Glutamatergic neuron (in vitro differentiated cells): Measurements from ENCODE around the gene ADA. TPM values are rescaled to one million over a fixed set of nuclear protein-coding genes. Genes with fewer than 3 reads are reported as not detected.

ENCODE experiments used
- DNase-seq: peaks from one replicate; pipeline ENCODE4 v3.0.0; 2022
- H3K27ac Mint-ChIP-seq: one replicate; pipeline ENCODE4 v1.8.0; 2020; ENCODE audit warnings: mild to moderate bottlenecking, mixed read lengths, inconsistent platforms; ENCODE audit not compliant: unreplicated experiment
- H3K27me3 Mint-ChIP-seq: one replicate; pipeline ENCODE4 v1.8.0; 2020; ENCODE audit warnings: mild to moderate bottlenecking, moderate library complexity, mixed read lengths, inconsistent platforms; ENCODE audit not compliant: unreplicated experiment
- H3K36me3 Mint-ChIP-seq: one replicate; pipeline ENCODE4 v1.8.0; 2020; ENCODE audit warnings: mild to moderate bottlenecking, mixed read lengths, inconsistent platforms; ENCODE audit not compliant: unreplicated experiment
- H3K4me1 Mint-ChIP-seq: one replicate; pipeline ENCODE4 v1.8.0; 2020; ENCODE audit warnings: mild to moderate bottlenecking, low read depth, mixed read lengths, inconsistent platforms; ENCODE audit not compliant: unreplicated experiment
- H3K4me3 Mint-ChIP-seq: one replicate; pipeline ENCODE4 v1.8.0; 2020; ENCODE audit warnings: mild to moderate bottlenecking, mixed read lengths, inconsistent platforms; ENCODE audit not compliant: unreplicated experiment
- H3K9me3 Mint-ChIP-seq: one replicate; pipeline ENCODE4 v1.8.0; 2020; ENCODE audit warnings: mild to moderate bottlenecking, moderate library complexity, mixed read lengths, inconsistent platforms; ENCODE audit not compliant: unreplicated experiment
- CTCF ChIP-seq: fragments of 200-600 bp; sonication (generic); IDR thresholded peaks from one replicate; pipeline ENCODE4 v1.5.0; 2021; ENCODE audit not compliant: partially characterized antibody, unreplicated experiment
- total RNA-seq: library from RNA; stranded (reverse); fragmentation: NEBNext Ultra II Directional; extraction: Animal tissue kit (Norgen Biotek cat#: 25700); gene quantifications from one replicate; pipeline ENCODE4 v1.2.1, GENCODE V29; 2021; ENCODE audit not compliant: unreplicated experiment

Gene ADA
- total RNA-seq, 1 donor from 2014 or later = 3.1 TPM

- H3K27me3 Mint-ChIP-seq = peaks cover 2% of the 10 kb centered on the region
- H3K27ac Mint-ChIP-seq = no peak overlapping the region
These were observed 51.8 kb downstream of the ADA start for GRCh38 chr20:44599715-44600114.

GRCh38 chr20:44598423-44599305 lies 52.8 kb downstream of the ADA start:
- Mint-ChIP-seq H3K27me3 (peaks cover 2% of the 10 kb centered on the region), H3K27ac (no peak overlapping the region), H3K4me3 (no peak overlapping the region), H3K4me1 (peaks cover 4% of the 10 kb centered on the region), H3K9me3 (no peaks in the 10 kb centered on the region), H3K36me3 (no peaks in the 10 kb centered on the region)
- DNase-seq = no peak
- peak; percentile 35 for TF ChIP-seq CTCF

More at GRCh38 chr20:44599715-44600114, 51.8 kb downstream of the ADA start:
- TF ChIP-seq CTCF = no peak
- Mint-ChIP-seq H3K36me3 (no peaks in the 10 kb centered on the region), H3K4me1 (peaks cover 4% of the 10 kb centered on the region), H3K9me3 (no peaks in the 10 kb centered on the region), H3K4me3 (no peak overlapping the region)
- no peak for DNase-seq

GRCh38 chr20:44597930-44598329 lies 53.6 kb downstream of the ADA start:
- Mint-ChIP-seq H3K9me3 (no peaks in the 10 kb centered on the region), H3K4me1 (peaks cover 4% of the 10 kb centered on the region), H3K36me3 (no peaks in the 10 kb centered on the region), H3K27me3 (peaks cover 2% of the 10 kb centered on the region), H3K27ac (no peak overlapping the region), H3K4me3 (no peak overlapping the region)
- no peak for DNase-seq
- TF ChIP-seq CTCF = no peak

DNA sequence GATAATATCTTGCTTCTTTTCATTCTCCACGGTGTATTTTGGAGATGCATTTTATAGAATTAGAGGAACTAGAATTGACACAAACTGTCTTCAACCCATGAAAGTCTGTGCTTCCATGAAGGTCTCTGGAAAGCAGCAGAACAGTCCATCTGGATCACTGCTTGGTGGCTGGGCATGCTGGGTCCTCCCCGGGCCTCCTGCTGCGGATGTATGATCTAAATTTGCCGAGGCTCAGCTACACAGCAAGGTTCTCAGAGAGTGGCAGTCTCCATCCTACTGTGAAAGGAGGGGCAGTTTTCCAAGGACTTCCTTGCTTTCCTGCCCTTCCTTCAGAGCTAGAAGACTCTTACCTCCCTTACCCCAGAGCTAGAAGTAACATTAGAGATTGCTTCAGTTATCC lies 54.0 kb downstream of the ADA start:
- no peaks in the 10 kb centered on the region for H3K36me3 Mint-ChIP-seq
- H3K4me1 Mint-ChIP-seq = peaks cover 4% of the 10 kb centered on the region
- no peak for TF ChIP-seq CTCF
- H3K27ac Mint-ChIP-seq = no peak overlapping the region
- peaks cover 2% of the 10 kb centered on the region for H3K27me3 Mint-ChIP-seq
- DNase-seq = no peak
- no peaks in the 10 kb centered on the region for H3K9me3 Mint-ChIP-seq
- H3K4me3 Mint-ChIP-seq = no peak overlapping the region

DNA sequence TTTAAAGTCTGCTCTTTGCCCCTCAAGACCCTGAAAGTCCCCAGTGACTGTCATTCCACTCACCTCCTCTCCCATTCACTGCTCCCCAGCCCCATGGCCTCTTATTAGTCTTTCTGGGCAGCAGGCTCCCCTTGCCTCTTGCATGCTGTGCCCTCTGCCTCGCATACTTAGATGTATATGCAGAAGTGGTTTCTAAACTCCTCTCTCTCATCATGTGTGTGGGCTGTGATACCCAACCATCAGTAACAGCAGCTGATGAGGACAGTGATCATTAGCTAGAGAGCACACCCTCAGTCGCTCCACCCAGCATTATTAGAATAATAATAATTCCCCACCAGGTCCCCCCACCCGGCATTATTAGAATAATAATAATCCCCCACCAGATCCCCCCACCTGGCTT lies 54.6 kb downstream of the ADA start:
- Mint-ChIP-seq H3K27me3 (peaks cover 2% of the 10 kb centered on the region), H3K4me3 (no peak overlapping the region), H3K9me3 (no peaks in the 10 kb centered on the region), H3K4me1 (peaks cover 4% of the 10 kb centered on the region), H3K36me3 (no peaks in the 10 kb centered on the region), H3K27ac (no peak overlapping the region)
- no peak for DNase-seq
- no peak for TF ChIP-seq CTCF
